GM19328 (cell line): ENCODE measurements around the gene NOC4L.

Experiments used
- ATAC-seq: cut with Tn5 transposase; IDR thresholded peaks from one replicate; pipeline ENCODE4 v1.9.1; 2021; ENCODE audit warnings: mild to moderate bottlenecking, moderate library complexity; ENCODE audit not compliant: unreplicated experiment

NOC4L gene

GRCh38 chr12:132167611-132168310 is 23.5 kb downstream of the NOC4L start:
- no peak for ATAC-seq

- ATAC-seq: no peak
Observed at GRCh38 chr12:132168311-132169031, 24.2 kb downstream of the NOC4L start.

GRCh38 chr12:132169376-132169775 is 25.1 kb downstream of the NOC4L start:
- no peak for ATAC-seq

- ATAC-seq: no peak
Observed at GRCh38 chr12:132170094-132170636, 25.9 kb downstream of the NOC4L start.

- no peak for ATAC-seq
Observed at GRCh38 chr12:132170637-132171292, 26.5 kb downstream of the NOC4L start.

- ATAC-seq: no peak
Observed at GRCh38 chr12:132171293-132171967, 27.2 kb downstream of the NOC4L start.

GRCh38 chr12:132171968-132172521 is 27.8 kb downstream of the NOC4L start:
- no peak for ATAC-seq

- ATAC-seq: no peak
Observed at GRCh38 chr12:132172619-132173018, 28.4 kb downstream of the NOC4L start.

- no peak for ATAC-seq
Observed at GRCh38 chr12:132173135-132174014, 29.1 kb downstream of the NOC4L start.

GRCh38 chr12:132174015-132174838 is 30.0 kb downstream of the NOC4L start:
- no peak for ATAC-seq

- no peak for ATAC-seq
Observed at GRCh38 chr12:132174839-132175490, 30.7 kb downstream of the NOC4L start.

GRCh38 chr12:132175496-132176384 is 31.5 kb downstream of the NOC4L start:
- ATAC-seq: no peak

- no peak for ATAC-seq
Observed at GRCh38 chr12:132176385-132176919, 32.2 kb downstream of the NOC4L start.

GRCh38 chr12:132176920-132177551 is 32.8 kb downstream of the NOC4L start:
- no peak for ATAC-seq

GRCh38 chr12:132178316-132178715 is 34.1 kb downstream of the NOC4L start:
- no peak for ATAC-seq

GRCh38 chr12:132178801-132179401 is 34.6 kb downstream of the NOC4L start:
- ATAC-seq: no peak
